ENCODE data around the gene TPBG.

Gene TPBG

DNA sequence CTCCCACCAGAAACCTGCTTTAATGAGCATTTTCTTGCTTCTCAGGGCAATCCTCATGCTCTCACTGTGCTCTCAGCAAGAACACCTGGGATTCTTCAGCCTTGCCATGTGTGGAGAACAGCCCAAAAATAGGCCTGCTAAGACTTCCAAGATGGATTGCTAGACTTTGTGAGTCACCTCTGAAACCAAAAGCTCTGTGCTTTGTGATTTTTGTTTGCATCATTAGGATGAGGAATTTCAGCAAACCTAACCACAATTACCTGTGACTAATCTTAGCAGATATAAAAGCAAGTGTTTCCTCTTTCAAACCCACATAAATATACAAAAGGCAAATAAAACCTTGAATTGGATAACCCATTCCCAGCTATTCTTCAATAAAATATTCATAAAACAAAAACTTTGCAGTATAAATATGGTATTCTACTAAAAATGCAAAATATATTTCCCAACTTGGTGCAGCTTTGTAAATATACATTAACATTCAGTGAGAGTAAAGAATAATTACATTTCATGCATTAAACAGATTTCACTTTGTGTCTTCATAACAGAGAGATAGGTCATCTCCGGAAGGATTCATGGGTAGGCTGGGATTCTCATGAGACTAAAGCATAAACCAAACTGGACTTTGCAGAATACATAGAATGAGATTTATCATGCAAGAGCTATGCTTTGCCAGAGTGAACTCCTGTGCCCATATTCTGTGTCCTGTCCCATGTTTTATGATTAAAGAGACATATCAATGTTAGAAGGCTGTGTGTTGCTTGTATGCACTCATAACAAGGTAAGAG, 33.5 kb downstream of the TPBG start:
- no peak for DNase-seq (ENCODE audit: low spot score)
- TF ChIP-seq, protein P1, sequence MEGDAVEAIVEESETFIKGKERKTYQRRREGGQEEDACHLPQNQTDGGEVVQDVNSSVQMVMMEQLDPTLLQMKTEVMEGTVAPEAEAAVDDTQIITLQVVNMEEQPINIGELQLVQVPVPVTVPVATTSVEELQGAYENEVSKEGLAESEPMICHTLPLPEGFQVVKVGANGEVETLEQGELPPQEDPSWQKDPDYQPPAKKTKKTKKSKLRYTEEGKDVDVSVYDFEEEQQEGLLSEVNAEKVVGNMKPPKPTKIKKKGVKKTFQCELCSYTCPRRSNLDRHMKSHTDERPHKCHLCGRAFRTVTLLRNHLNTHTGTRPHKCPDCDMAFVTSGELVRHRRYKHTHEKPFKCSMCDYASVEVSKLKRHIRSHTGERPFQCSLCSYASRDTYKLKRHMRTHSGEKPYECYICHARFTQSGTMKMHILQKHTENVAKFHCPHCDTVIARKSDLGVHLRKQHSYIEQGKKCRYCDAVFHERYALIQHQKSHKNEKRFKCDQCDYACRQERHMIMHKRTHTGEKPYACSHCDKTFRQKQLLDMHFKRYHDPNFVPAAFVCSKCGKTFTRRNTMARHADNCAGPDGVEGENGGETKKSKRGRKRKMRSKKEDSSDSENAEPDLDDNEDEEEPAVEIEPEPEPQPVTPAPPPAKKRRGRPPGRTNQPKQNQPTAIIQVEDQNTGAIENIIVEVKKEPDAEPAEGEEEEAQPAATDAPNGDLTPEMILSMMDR (IDR thresholded peaks at IDR 0.05; ENCODE audit: extremely low read depth, missing control alignments), result no peak

DNA sequence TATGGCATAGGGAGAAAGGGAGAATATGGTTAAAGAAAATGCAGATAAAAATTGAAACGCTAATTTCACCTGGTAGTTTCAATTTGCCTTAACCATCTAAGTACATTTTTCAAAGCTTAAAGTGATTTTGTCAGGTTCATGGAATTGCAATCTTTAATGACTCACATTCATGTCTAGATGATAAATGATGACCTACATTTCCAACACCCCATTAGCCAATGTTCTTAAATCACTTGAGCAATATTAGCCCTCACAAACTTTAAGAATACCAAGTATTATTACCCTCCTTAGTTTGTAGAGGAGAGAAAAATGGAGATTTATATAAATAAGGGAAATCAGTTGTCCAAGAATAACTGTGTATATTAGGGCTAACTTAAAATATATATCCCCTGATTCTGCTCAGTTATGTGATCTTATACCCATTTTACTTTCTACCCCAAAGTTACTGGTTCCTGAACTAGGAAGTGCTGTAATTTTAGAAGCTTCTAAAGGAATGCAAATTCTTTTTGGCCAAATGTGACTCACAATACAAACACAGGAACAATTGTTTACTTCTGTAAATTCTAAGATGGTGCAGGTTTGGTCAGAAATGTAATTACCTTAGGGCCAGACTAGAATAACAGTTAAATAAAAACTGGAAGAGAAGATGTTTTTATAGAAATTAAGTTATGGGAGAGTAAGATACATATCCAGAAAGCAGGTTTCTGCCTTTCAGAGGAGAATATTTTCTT, 34.5 kb downstream of the TPBG start:
- no peak for DNase-seq (ENCODE audit: low spot score)
- TF ChIP-seq, protein P1 (IDR thresholded peaks at IDR 0.05; ENCODE audit: extremely low read depth, missing control alignments), result no peak

DNA sequence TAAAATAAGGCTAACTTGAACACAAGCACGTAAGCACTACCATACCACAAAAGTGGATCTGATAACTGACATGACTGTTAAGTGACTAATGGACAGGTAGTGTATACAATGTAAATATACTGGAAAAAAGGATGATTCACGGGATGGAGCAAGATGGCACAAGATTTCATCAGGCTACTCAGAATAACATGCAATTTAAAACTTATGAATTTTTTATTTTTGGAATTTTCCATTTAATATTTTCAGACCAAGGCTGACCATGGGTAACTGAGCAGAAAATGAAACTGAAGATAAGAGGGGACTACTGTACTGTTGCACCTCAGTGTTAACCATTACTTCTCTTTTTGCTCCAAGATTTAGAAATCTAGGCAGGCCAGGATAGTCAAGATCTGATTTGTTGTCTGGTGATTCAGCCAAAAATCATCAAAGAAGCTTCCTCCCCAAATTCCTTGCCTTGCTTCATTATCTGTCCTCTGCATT, 45.4 kb downstream of the TPBG start:
- no peak for DNase-seq (ENCODE audit: low spot score)
- TF ChIP-seq, protein P1 (IDR thresholded peaks at IDR 0.05; ENCODE audit: extremely low read depth, missing control alignments), result no peak

DNA sequence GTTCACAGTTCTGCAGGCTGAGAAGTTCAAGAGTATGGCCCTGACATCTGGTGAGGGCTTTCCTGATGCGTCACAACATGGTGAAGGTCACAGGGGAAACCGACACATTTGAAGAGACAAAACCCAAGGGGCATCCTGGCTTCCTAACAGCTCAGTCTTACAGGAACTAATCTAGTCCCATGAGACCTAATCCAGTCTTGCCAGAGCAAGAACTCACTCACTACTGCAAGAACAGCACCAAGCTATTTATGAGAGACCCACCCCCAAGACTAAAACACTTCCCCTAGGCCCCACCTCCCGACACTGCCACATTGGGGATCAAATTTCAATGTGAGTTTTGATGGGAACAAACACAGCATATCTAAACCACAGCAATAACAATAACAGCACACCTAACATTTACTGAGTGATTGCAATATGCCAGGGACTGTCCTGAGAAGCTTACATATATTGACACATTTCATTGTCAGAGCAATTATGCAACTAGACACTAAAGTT, 46.6 kb downstream of the TPBG start:
- no peak for DNase-seq (ENCODE audit: low spot score)

DNA sequence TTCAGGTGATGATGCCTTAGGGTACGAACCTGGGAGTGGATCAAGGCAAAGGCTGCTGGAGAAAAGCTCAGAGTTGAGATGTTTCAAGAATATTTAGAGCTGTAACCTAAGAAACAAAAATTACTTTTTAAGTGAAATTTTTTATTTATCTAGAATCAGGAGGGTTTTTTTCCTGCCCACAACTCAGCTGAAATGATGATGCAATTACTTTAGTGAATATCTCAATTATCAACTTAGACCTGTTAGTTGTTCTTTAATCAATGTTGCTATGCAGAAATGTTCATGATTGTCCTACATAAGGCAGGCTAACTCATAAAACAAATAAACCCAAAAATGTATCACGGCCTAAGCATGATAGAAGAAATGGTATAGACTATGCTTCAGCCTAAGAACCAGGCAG, 50.3 kb downstream of the TPBG start:
- TF ChIP-seq, protein P1 (IDR thresholded peaks at IDR 0.05; ENCODE audit: extremely low read depth, missing control alignments), result no peak

More for the DNA sequence above, 46.6 kb downstream of the TPBG start:
- TF ChIP-seq, protein P1 (IDR thresholded peaks at IDR 0.05; ENCODE audit: extremely low read depth, missing control alignments), result no peak

DNA sequence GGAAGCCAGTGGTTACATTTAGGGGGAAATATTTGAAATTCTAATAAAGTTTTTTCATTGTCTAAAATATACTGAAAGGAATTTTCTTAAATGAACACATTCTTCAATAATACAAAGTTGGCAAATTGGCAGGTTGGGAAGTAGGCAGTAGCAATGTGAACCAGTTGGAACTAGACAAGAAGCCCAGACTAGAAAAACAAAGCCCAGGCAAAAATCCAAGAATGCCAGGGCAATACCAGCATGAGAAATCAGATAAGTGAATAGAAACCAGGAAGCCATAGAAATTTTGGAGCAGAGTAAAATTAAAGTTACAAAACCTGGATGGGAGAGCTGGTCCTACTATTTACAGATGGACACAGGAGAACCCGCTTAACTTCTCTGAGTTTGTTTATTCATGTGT, 52.2 kb downstream of the TPBG start:
- TF ChIP-seq, protein P1 (IDR thresholded peaks at IDR 0.05; ENCODE audit: extremely low read depth, missing control alignments), result no peak

More for the DNA sequence above, 50.3 kb downstream of the TPBG start:
- no peak for DNase-seq (ENCODE audit: low spot score)

DNA sequence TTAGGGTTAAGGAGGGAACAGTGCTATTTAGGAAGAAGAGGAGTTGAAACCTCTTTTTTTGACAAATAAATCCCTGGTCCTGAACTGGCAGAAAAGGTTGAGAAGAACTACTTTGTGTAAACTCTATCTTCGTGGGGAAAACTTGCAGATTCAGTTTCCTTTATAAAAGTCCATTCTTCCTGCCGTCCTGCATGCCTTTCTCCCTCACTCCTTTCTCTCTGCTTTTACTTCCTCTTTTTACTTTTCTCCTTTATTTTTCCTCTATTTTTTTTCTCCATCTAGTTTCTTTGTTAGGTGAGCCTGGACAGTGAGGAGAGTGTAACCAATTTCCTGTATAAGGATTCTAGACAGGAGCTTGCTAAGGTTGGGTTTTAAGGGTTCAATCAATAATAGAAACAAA, 52.7 kb downstream of the TPBG start:
- TF ChIP-seq, protein P1 (IDR thresholded peaks at IDR 0.05; ENCODE audit: extremely low read depth, missing control alignments), result no peak
- DNase-seq (ENCODE audit: low spot score), result no peak

More for the DNA sequence above, 52.2 kb downstream of the TPBG start:
- no peak for DNase-seq (ENCODE audit: low spot score)
